Endodermal cell (in vitro differentiated cells): ENCODE data around the gene NRP1. TPM values are rescaled to one million over a fixed set of nuclear protein-coding genes. Genes with fewer than 3 reads are reported as not detected.

ENCODE experiments used
- DNase-seq: peaks from one replicate; pipeline ENCODE4 v3.0.0-alpha.2; 2017
- H3K27ac ChIP-seq: 2 replicates; pipeline ENCODE4 v1.5.1; 2013; ENCODE audit warnings: mild to moderate bottlenecking, low read depth, low read length, moderate library complexity
- H3K27me3 ChIP-seq: 2 replicates; pipeline ENCODE4 v1.6.1; 2013; ENCODE audit warnings: mild to moderate bottlenecking, low read length, moderate library complexity; ENCODE audit not compliant: insufficient read depth, control insufficient read depth, poor library complexity, severe bottlenecking
- H3K36me3 ChIP-seq: 2 replicates; pipeline ENCODE4 v1.7.0; 2013; ENCODE audit warnings: mild to moderate bottlenecking, low read length, moderate library complexity; ENCODE audit not compliant: control insufficient read depth, insufficient read depth
- H3K4me1 ChIP-seq: one replicate; pipeline ENCODE4 v1.7.0; 2013; ENCODE audit warnings: low read length; ENCODE audit not compliant: control insufficient read depth, insufficient read depth
- H3K4me3 ChIP-seq: 2 replicates; pipeline ENCODE4 v1.5.1; 2013; ENCODE audit warnings: mild to moderate bottlenecking, low read length, moderate library complexity
- H3K9ac ChIP-seq: 2 replicates; pipeline ENCODE4 v1.6.1; 2013; ENCODE audit warnings: mild to moderate bottlenecking, low read length, moderate library complexity; ENCODE audit not compliant: poor library complexity, severe bottlenecking; ENCODE audit errors: extremely low read depth
- H3K9me3 ChIP-seq: 2 replicates; pipeline ENCODE4 v1.6.1; 2013; ENCODE audit warnings: mild to moderate bottlenecking, low read length, moderate library complexity; ENCODE audit not compliant: control insufficient read depth
- H3K27ac Mint-ChIP-seq: 2 replicates; pipeline ENCODE4 v1.8.0; 2020; ENCODE audit warnings: mixed read lengths
- H3K27me3 Mint-ChIP-seq: 2 replicates; pipeline ENCODE4 v1.8.0; 2021; ENCODE audit warnings: mild to moderate bottlenecking, mixed read lengths; ENCODE audit not compliant: insufficient read depth
- H3K36me3 Mint-ChIP-seq: 2 replicates; pipeline ENCODE4 v1.8.0; 2020; ENCODE audit warnings: low read depth, mixed read lengths
- H3K4me1 Mint-ChIP-seq: 2 replicates; pipeline ENCODE4 v1.8.0; 2020; ENCODE audit warnings: mixed read lengths
- H3K4me3 Mint-ChIP-seq: 2 replicates; pipeline ENCODE4 v1.8.0; 2020; ENCODE audit warnings: mild to moderate bottlenecking, moderate library complexity, mixed read lengths
- H3K9me3 Mint-ChIP-seq: 2 replicates; pipeline ENCODE4 v1.8.0; 2020; ENCODE audit warnings: mild to moderate bottlenecking, mixed read lengths
- CTCF ChIP-seq: fragments of 200-600 bp; sonication (generic); conservative IDR thresholded peaks from 2 replicates; pipeline ENCODE4 v1.5.0; 2021; ENCODE audit warnings: antibody characterized with exemption, mild to moderate bottlenecking
- WGBS, 2 experiments: methylation state at CpG; one replicate each; pipeline versions ENCODE4 v1.1.5 to v1.1.7; 2013; ENCODE audit warnings: missing lambda C conversion rate in 2 of 2, mixed read lengths in 1 of 2; ENCODE audit not compliant: insufficient coverage in 1 of 2, insufficient read length in 1 of 2; 5-methylcytosine and 5-hydroxymethylcytosine counted together
- total RNA-seq, 2 donors: library from RNA; stranded (reverse); fragmentation: NEBNext Ultra II Directional in 1 of 2; extraction: Animal tissue kit (Norgen Biotek cat#: 25700) in 1 of 2; gene quantifications; 2 replicates in 1 of 2; 3 replicates in 1 of 2; pipeline ENCODE4 v1.2.1, GENCODE V29; 2021

Gene NRP1
- total RNA-seq, 2 donors from 2014 or later, result 20.7 to 30.6 TPM

- H3K9me3 ChIP-seq, result peaks cover 11% of the 10 kb centered on the region
- H3K36me3 ChIP-seq, result no peaks in the 10 kb centered on the region
- Mint-ChIP-seq H3K4me1 (peaks cover 5% of the 10 kb centered on the region), H3K27ac (no peak overlapping the region), H3K4me3 (no peak overlapping the region), H3K27me3 (peaks cover 1% of the 10 kb centered on the region), H3K9me3 (peaks cover 4% of the 10 kb centered on the region), H3K36me3 (no peaks in the 10 kb centered on the region)
- no peak for DNase-seq
- H3K27me3 ChIP-seq, result no peaks in the 10 kb centered on the region
- WGBS, 2 experiments, result 90 to 97% methylated on average over 6 to 7 of the region's 7 CpGs
- H3K4me3 ChIP-seq, result no peak overlapping the region
- H3K9ac ChIP-seq, result no peak overlapping the region
- H3K4me1 ChIP-seq, result no peaks in the 10 kb centered on the region
- H3K27ac ChIP-seq, result no peak overlapping the region
- no peak for TF ChIP-seq CTCF
Measured at GRCh38 chr10:33152146-33152545, 182.3 kb downstream of the NRP1 start.

GRCh38 chr10:33151344-33151864 is 183.1 kb downstream of the NRP1 start:
- H3K4me1 Mint-ChIP-seq, result peaks cover 5% of the 10 kb centered on the region
- DNase-seq, result no peak
- H3K4me1 ChIP-seq, result no peaks in the 10 kb centered on the region
- H3K27me3 Mint-ChIP-seq, result peaks cover 1% of the 10 kb centered on the region
- H3K9me3 ChIP-seq, result peaks cover 11% of the 10 kb centered on the region
- no peaks in the 10 kb centered on the region for H3K27me3 ChIP-seq
- H3K4me3 ChIP-seq, result no peak overlapping the region
- no peak overlapping the region for H3K9ac ChIP-seq
- H3K27ac ChIP-seq, result no peak overlapping the region
- 93 to 100% methylated on average over 1 to 3 of the region's 3 CpGs for WGBS, 2 experiments
- no peaks in the 10 kb centered on the region for H3K36me3 Mint-ChIP-seq
- no peaks in the 10 kb centered on the region for H3K36me3 ChIP-seq
- H3K27ac Mint-ChIP-seq, result no peak overlapping the region
- H3K4me3 Mint-ChIP-seq, result no peak overlapping the region
- H3K9me3 Mint-ChIP-seq, result peaks cover 4% of the 10 kb centered on the region
- no peak for TF ChIP-seq CTCF

- H3K36me3 Mint-ChIP-seq, result no peaks in the 10 kb centered on the region
- Histone ChIP-seq H3K4me3 (no peak overlapping the region), H3K9me3 (peaks cover 11% of the 10 kb centered on the region), H3K36me3 (no peaks in the 10 kb centered on the region), H3K4me1 (no peaks in the 10 kb centered on the region), H3K27me3 (no peaks in the 10 kb centered on the region), H3K9ac (no peak overlapping the region), H3K27ac (no peak overlapping the region)
- peaks cover 4% of the 10 kb centered on the region for H3K9me3 Mint-ChIP-seq
- H3K4me3 Mint-ChIP-seq, result no peak overlapping the region
- no peak overlapping the region for H3K27ac Mint-ChIP-seq
- WGBS, 2 experiments, result 95 to 100% methylated on average over 1 of the region's 1 CpG
- DNase-seq, result no peak
- peaks cover 1% of the 10 kb centered on the region for H3K27me3 Mint-ChIP-seq
- TF ChIP-seq CTCF, result no peak
- peaks cover 4% of the 10 kb centered on the region for H3K4me1 Mint-ChIP-seq
Measured at GRCh38 chr10:33150889-33151288, 183.6 kb downstream of the NRP1 start.
